T-helper 1 cell treated with Interleukin-12 subunit alpha and Interleukin-12 subunit beta and Interleukin-4 antibody, amounts not matched to agents 30 μg/mL and 1 μg/mL, for 36 hours (primary cell): ENCODE data around the gene LPAR3.

Experiments used
- H3K27ac Mint-ChIP-seq: one replicate; pipeline ENCODE4 v1.8.0; 2021; ENCODE audit warnings: mild to moderate bottlenecking, mixed read lengths
- H3K27me3 Mint-ChIP-seq: one replicate; pipeline ENCODE4 v1.8.0; 2021; ENCODE audit warnings: low read depth, mixed read lengths
- H3K36me3 Mint-ChIP-seq: one replicate; pipeline ENCODE4 v1.8.0; 2021; ENCODE audit warnings: low read depth, mixed read lengths
- H3K4me1 Mint-ChIP-seq: one replicate; pipeline ENCODE4 v1.8.0; 2021; ENCODE audit warnings: low read depth, mixed read lengths
- H3K4me3 Mint-ChIP-seq: one replicate; pipeline ENCODE4 v1.8.0; 2021; ENCODE audit warnings: mild to moderate bottlenecking, moderate library complexity, mixed read lengths
- H3K9me3 Mint-ChIP-seq: one replicate; pipeline ENCODE4 v1.8.0; 2021; ENCODE audit warnings: mixed read lengths

LPAR3 gene

GRCh38 chr1:84800090-84801073, 92.6 kb downstream of the LPAR3 start:
- Mint-ChIP-seq H3K4me1 (no peaks in the 10 kb centered on the region), H3K36me3 (no peaks in the 10 kb centered on the region), H3K9me3 (no peaks in the 10 kb centered on the region), H3K27me3 (peaks cover 15% of the 10 kb centered on the region), H3K27ac (no peak overlapping the region), H3K4me3 (no peak overlapping the region)

- no peaks in the 10 kb centered on the region for H3K9me3 Mint-ChIP-seq
- H3K27ac Mint-ChIP-seq = no peak overlapping the region
- H3K4me1 Mint-ChIP-seq = no peaks in the 10 kb centered on the region
- H3K36me3 Mint-ChIP-seq = no peaks in the 10 kb centered on the region
- H3K27me3 Mint-ChIP-seq = peaks cover 15% of the 10 kb centered on the region
- H3K4me3 Mint-ChIP-seq = no peak overlapping the region
Observed at GRCh38 chr1:84797603-84798002, 95.4 kb downstream of the LPAR3 start.

- Mint-ChIP-seq H3K27me3 (peaks cover 19% of the 10 kb centered on the region), H3K9me3 (no peaks in the 10 kb centered on the region), H3K4me3 (no peak overlapping the region), H3K36me3 (no peaks in the 10 kb centered on the region), H3K4me1 (no peaks in the 10 kb centered on the region), H3K27ac (no peak overlapping the region)
Observed at GRCh38 chr1:84795966-84796600, 96.9 kb downstream of the LPAR3 start.

GRCh38 chr1:84795213-84795612, 97.8 kb downstream of the LPAR3 start:
- Mint-ChIP-seq H3K9me3 (no peaks in the 10 kb centered on the region), H3K27me3 (peaks cover 11% of the 10 kb centered on the region), H3K4me3 (no peak overlapping the region), H3K4me1 (no peaks in the 10 kb centered on the region), H3K36me3 (no peaks in the 10 kb centered on the region), H3K27ac (no peak overlapping the region)

- Mint-ChIP-seq H3K36me3 (no peaks in the 10 kb centered on the region), H3K4me3 (no peak overlapping the region), H3K27me3 (peaks cover 4% of the 10 kb centered on the region), H3K9me3 (no peaks in the 10 kb centered on the region), H3K4me1 (no peaks in the 10 kb centered on the region), H3K27ac (no peak overlapping the region)
Observed at GRCh38 chr1:84792421-84792820, 100.6 kb downstream of the LPAR3 start.

GRCh38 chr1:84789014-84789413, 104.0 kb downstream of the LPAR3 start:
- H3K4me3 Mint-ChIP-seq = no peak overlapping the region
- H3K27me3 Mint-ChIP-seq = peaks cover 4% of the 10 kb centered on the region
- no peak overlapping the region for H3K27ac Mint-ChIP-seq

GRCh38 chr1:84785271-84786036, 107.6 kb downstream of the LPAR3 start:
- Mint-ChIP-seq H3K27me3 (no peaks in the 10 kb centered on the region), H3K4me3 (no peak overlapping the region), H3K27ac (no peak overlapping the region), H3K9me3 (no peaks in the 10 kb centered on the region), H3K36me3 (no peaks in the 10 kb centered on the region), H3K4me1 (peaks cover 13% of the 10 kb centered on the region)

More at GRCh38 chr1:84789014-84789413, 104.0 kb downstream of the LPAR3 start:
- no peaks in the 10 kb centered on the region for H3K36me3 Mint-ChIP-seq
- no peaks in the 10 kb centered on the region for H3K4me1 Mint-ChIP-seq
- H3K9me3 Mint-ChIP-seq = no peaks in the 10 kb centered on the region

- H3K27ac Mint-ChIP-seq = no peak overlapping the region
- no peak overlapping the region for H3K4me3 Mint-ChIP-seq
Observed at GRCh38 chr1:84782881-84783280, 110.1 kb downstream of the LPAR3 start.

GRCh38 chr1:84781946-84782771, 110.8 kb downstream of the LPAR3 start:
- Mint-ChIP-seq H3K4me1 (peaks cover 22% of the 10 kb centered on the region), H3K27me3 (no peaks in the 10 kb centered on the region), H3K36me3 (no peaks in the 10 kb centered on the region), H3K9me3 (no peaks in the 10 kb centered on the region), H3K4me3 (peak overlapping the region; percentile 61), H3K27ac (no peak overlapping the region)

More at GRCh38 chr1:84782881-84783280, 110.1 kb downstream of the LPAR3 start:
- H3K4me1 Mint-ChIP-seq = peaks cover 22% of the 10 kb centered on the region
- H3K9me3 Mint-ChIP-seq = no peaks in the 10 kb centered on the region
- no peaks in the 10 kb centered on the region for H3K36me3 Mint-ChIP-seq
- H3K27me3 Mint-ChIP-seq = no peaks in the 10 kb centered on the region

- H3K27ac Mint-ChIP-seq = peak overlapping the region; percentile 67
Observed at GRCh38 chr1:84780000-84780716, 112.8 kb downstream of the LPAR3 start.

GRCh38 chr1:84776639-84777038, 116.4 kb downstream of the LPAR3 start:
- Mint-ChIP-seq H3K9me3 (no peaks in the 10 kb centered on the region), H3K4me3 (no peak overlapping the region), H3K27me3 (no peaks in the 10 kb centered on the region), H3K36me3 (no peaks in the 10 kb centered on the region), H3K4me1 (peaks cover 17% of the 10 kb centered on the region), H3K27ac (no peak overlapping the region)

More at GRCh38 chr1:84780000-84780716, 112.8 kb downstream of the LPAR3 start:
- no peaks in the 10 kb centered on the region for H3K27me3 Mint-ChIP-seq
- no peak overlapping the region for H3K4me3 Mint-ChIP-seq
- H3K9me3 Mint-ChIP-seq = no peaks in the 10 kb centered on the region
- peaks cover 22% of the 10 kb centered on the region for H3K4me1 Mint-ChIP-seq
- no peaks in the 10 kb centered on the region for H3K36me3 Mint-ChIP-seq

- Mint-ChIP-seq H3K4me3 (no peak overlapping the region), H3K27ac (no peak overlapping the region), H3K4me1 (peaks cover 13% of the 10 kb centered on the region), H3K9me3 (no peaks in the 10 kb centered on the region), H3K36me3 (no peaks in the 10 kb centered on the region), H3K27me3 (peaks cover under 1% of the 10 kb centered on the region)
Observed at GRCh38 chr1:84775535-84775920, 117.5 kb downstream of the LPAR3 start.
